Ectodermal cell (in vitro differentiated cells): ENCODE results near the gene WBP2.
"Not testable (repeated sequence)": the region's sequence is repeated elsewhere in the genome, so short reads cannot be mapped to it uniquely, and the experiment has no call there.

ENCODE experiments used
- H3K27ac ChIP-seq: 2 replicates; pipeline ENCODE4 v1.7.0; 2013; ENCODE audit warnings: mild to moderate bottlenecking, low read depth, low read length; ENCODE audit not compliant: insufficient read depth, poor library complexity, severe bottlenecking
- H3K27me3 ChIP-seq: 2 replicates; pipeline ENCODE4 v1.7.0; 2013; ENCODE audit warnings: mild to moderate bottlenecking, low read length; ENCODE audit not compliant: insufficient read depth, control insufficient read depth, poor library complexity, severe bottlenecking
- H3K36me3 ChIP-seq: one replicate; pipeline ENCODE4 v1.7.0; 2013; ENCODE audit warnings: low read length; ENCODE audit not compliant: control insufficient read depth, insufficient read depth
- H3K4me1 ChIP-seq: one replicate; pipeline ENCODE4 v1.7.0; 2013; ENCODE audit warnings: low read length; ENCODE audit not compliant: control insufficient read depth, insufficient read depth
- H3K4me3 ChIP-seq: 2 replicates; pipeline ENCODE4 v1.7.0; 2013; ENCODE audit warnings: low read depth, low read length, control low read depth; ENCODE audit not compliant: insufficient read depth
- H3K9me3 ChIP-seq: 2 replicates; pipeline ENCODE4 v1.7.0; 2013; ENCODE audit warnings: mild to moderate bottlenecking, low read length, moderate library complexity; ENCODE audit not compliant: control insufficient read depth
- WGBS, 2 experiments: methylation state at CpG; one replicate each; pipeline ENCODE4 v1.1.7; 2013; ENCODE audit warnings: missing lambda C conversion rate in 2 of 2; 5-methylcytosine and 5-hydroxymethylcytosine counted together

The WBP2 gene

GRCh38 chr17:75814021-75814395 lies 41.1 kb downstream of the WBP2 start:
- no peaks in the 10 kb centered on the region for H3K4me1 ChIP-seq
- WGBS, 2 experiments: 95% methylated on average over 6 of the region's 6 CpGs
- H3K4me3 ChIP-seq: no peak overlapping the region
- H3K27ac ChIP-seq: no peak overlapping the region
- peaks cover 74% of the 10 kb centered on the region for H3K36me3 ChIP-seq
- no peaks in the 10 kb centered on the region for H3K27me3 ChIP-seq
- H3K9me3 ChIP-seq: no peaks in the 10 kb centered on the region

GRCh38 chr17:75813081-75814020 lies 41.8 kb downstream of the WBP2 start:
- H3K36me3 ChIP-seq: peaks cover 68% of the 10 kb centered on the region
- no peak overlapping the region for H3K4me3 ChIP-seq
- no peaks in the 10 kb centered on the region for H3K9me3 ChIP-seq
- 96 to 97% methylated on average over 24 of the region's 24 CpGs for WGBS, 2 experiments
- H3K4me1 ChIP-seq: no peaks in the 10 kb centered on the region
- no peaks in the 10 kb centered on the region for H3K27me3 ChIP-seq
- no peak overlapping the region for H3K27ac ChIP-seq

GRCh38 chr17:75812096-75813013 lies 42.8 kb downstream of the WBP2 start:
- Histone ChIP-seq H3K27me3 (no peaks in the 10 kb centered on the region), H3K4me3 (no peak overlapping the region), H3K27ac (no peak overlapping the region), H3K36me3 (peaks cover 58% of the 10 kb centered on the region), H3K4me1 (no peaks in the 10 kb centered on the region), H3K9me3 (no peaks in the 10 kb centered on the region)
- 96 to 97% methylated on average over 27 of the region's 27 CpGs for WGBS, 2 experiments

GRCh38 chr17:75811174-75811573 lies 44.0 kb downstream of the WBP2 start:
- Histone ChIP-seq H3K4me1 (no peaks in the 10 kb centered on the region), H3K27me3 (no peaks in the 10 kb centered on the region), H3K9me3 (no peaks in the 10 kb centered on the region), H3K27ac (no peak overlapping the region), H3K4me3 (no peak overlapping the region), H3K36me3 (peaks cover 48% of the 10 kb centered on the region)
- WGBS, 2 experiments: 89 to 95% methylated on average over 7 of the region's 7 CpGs

GRCh38 chr17:75810756-75811155 lies 44.4 kb downstream of the WBP2 start:
- H3K9me3 ChIP-seq, H3K4me1 ChIP-seq, H3K27me3 ChIP-seq, H3K27ac ChIP-seq, H3K4me3 ChIP-seq: not testable (repeated sequence)
- H3K36me3 ChIP-seq: peaks cover 44% of the 10 kb centered on the region
- 91 to 96% methylated on average over 11 of the region's 11 CpGs for WGBS, 2 experiments

- H3K27me3 ChIP-seq: no peaks in the 10 kb centered on the region
- no peak overlapping the region for H3K4me3 ChIP-seq
- H3K27ac ChIP-seq: no peak overlapping the region
- WGBS, 2 experiments: 93 to 98% methylated on average over 4 to 5 of the region's 5 CpGs
- no peaks in the 10 kb centered on the region for H3K4me1 ChIP-seq
- peaks cover 41% of the 10 kb centered on the region for H3K36me3 ChIP-seq
- H3K9me3 ChIP-seq: no peaks in the 10 kb centered on the region
Measured at GRCh38 chr17:75810216-75810615, 44.9 kb downstream of the WBP2 start.

GRCh38 chr17:75809631-75810111 lies 45.5 kb downstream of the WBP2 start:
- WGBS, 2 experiments: 97 to 98% methylated on average over 24 of the region's 24 CpGs
- no peaks in the 10 kb centered on the region for H3K4me1 ChIP-seq
- H3K27me3 ChIP-seq: no peaks in the 10 kb centered on the region
- no peak overlapping the region for H3K27ac ChIP-seq
- H3K36me3 ChIP-seq: peaks cover 36% of the 10 kb centered on the region
- no peak overlapping the region for H3K4me3 ChIP-seq
- no peaks in the 10 kb centered on the region for H3K9me3 ChIP-seq

GRCh38 chr17:75808905-75809621 lies 46.1 kb downstream of the WBP2 start:
- H3K4me3 ChIP-seq: no peak overlapping the region
- no peaks in the 10 kb centered on the region for H3K4me1 ChIP-seq
- no peak overlapping the region for H3K27ac ChIP-seq
- no peaks in the 10 kb centered on the region for H3K9me3 ChIP-seq
- H3K27me3 ChIP-seq: no peaks in the 10 kb centered on the region
- peaks cover 33% of the 10 kb centered on the region for H3K36me3 ChIP-seq
- WGBS, 2 experiments: 93 to 94% methylated on average over 18 of the region's 18 CpGs

- peaks cover 29% of the 10 kb centered on the region for H3K36me3 ChIP-seq
Measured at GRCh38 chr17:75808549-75808904, 46.6 kb downstream of the WBP2 start.

More at GRCh38 chr17:75808549-75808904, 46.6 kb downstream of the WBP2 start:
- Histone ChIP-seq H3K9me3 (no peaks in the 10 kb centered on the region), H3K27me3 (no peaks in the 10 kb centered on the region), H3K27ac (no peak overlapping the region), H3K4me3 (no peak overlapping the region), H3K4me1 (no peaks in the 10 kb centered on the region)
- 93 to 94% methylated on average over 4 of the region's 4 CpGs for WGBS, 2 experiments
